ENCODE results near the gene RAPGEF1. TPM values are rescaled to one million over a fixed set of nuclear protein-coding genes. Genes with fewer than 3 reads are reported as not detected.

Gene RAPGEF1
- total RNA-seq, 2 experiments from 2014 or later: 118 to 243 TPM

DNA sequence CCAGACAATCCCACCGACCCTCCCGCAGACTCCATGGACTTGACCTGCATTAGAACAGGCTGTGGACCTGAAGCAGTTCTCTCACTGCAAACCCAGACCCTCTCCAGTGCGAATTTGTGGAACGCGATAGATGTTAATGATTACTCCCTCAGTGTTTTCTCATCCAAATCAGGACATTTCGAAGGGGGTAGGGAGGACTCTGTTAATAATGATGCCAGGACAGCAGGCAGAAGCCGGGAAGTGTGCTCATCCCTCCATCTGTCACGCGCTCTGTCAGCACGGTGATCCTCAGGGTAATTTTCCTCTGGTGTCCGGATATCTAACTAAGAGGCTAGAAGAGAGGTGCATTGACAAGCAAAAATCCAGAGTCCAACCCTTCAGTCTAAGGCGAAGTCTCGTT is 18.8 kb downstream of the RAPGEF1 start:
- ChIA-PET CTCF (ENCODE audit: unreplicated experiment) (no interaction called here), POLR2A (interaction anchor here (0.5 to 16.0 kb wide), 3 partner anchors 10 to 56 kb away, joined by 3 to 347 read pairs (median 3); no protein-coding TSS in a partner anchor)
- Histone ChIP-seq H3K4me3 (ENCODE audit: low read depth, low read length, poor library complexity, severe bottlenecking) (no peak overlapping the region), H3K9me3 (ENCODE audit: low read length) (no peaks in the 10 kb centered on the region; the same call in 1 of the 2 replicates), H4K20me1 (ENCODE audit: insufficient read depth, low read length) (0 out of 2 replicates have a peak, but pooled peaks cover 12% of the 10 kb centered on the region), H3K9me2 (ENCODE audit: insufficient read depth, low read length) (no peaks in the 10 kb centered on the region), H3K4me2 (ENCODE audit: low read length) (peak overlapping the region; percentile 50; the same call in 1 of the 2 replicates), H3K36me3 (ENCODE audit: insufficient read depth, low read length) (peaks cover 70% of the 10 kb centered on the region), H3K27ac (ENCODE audit: low read depth, low read length, poor library complexity, severe bottlenecking) (peak overlapping the region; percentile 43), H3K79me2 (ENCODE audit: insufficient read depth, low read depth, low read length) (peaks cover 97% of the 10 kb centered on the region), H3K4me1 (ENCODE audit: insufficient read depth, low read length, poor library complexity, severe bottlenecking) (peaks cover 73% of the 10 kb centered on the region), H2AFZ (ENCODE audit: low read length) (no peak overlapping the region)
- DNase-seq (ENCODE audit: low spot score): no peak
- intact Hi-C loops (cut with micrococcal nuclease; ENCODE audit: unreplicated experiment): no loop called here
- no TSS peak for BruUV-seq (replicated peaks)
- TF ChIP-seq, protein P1, sequence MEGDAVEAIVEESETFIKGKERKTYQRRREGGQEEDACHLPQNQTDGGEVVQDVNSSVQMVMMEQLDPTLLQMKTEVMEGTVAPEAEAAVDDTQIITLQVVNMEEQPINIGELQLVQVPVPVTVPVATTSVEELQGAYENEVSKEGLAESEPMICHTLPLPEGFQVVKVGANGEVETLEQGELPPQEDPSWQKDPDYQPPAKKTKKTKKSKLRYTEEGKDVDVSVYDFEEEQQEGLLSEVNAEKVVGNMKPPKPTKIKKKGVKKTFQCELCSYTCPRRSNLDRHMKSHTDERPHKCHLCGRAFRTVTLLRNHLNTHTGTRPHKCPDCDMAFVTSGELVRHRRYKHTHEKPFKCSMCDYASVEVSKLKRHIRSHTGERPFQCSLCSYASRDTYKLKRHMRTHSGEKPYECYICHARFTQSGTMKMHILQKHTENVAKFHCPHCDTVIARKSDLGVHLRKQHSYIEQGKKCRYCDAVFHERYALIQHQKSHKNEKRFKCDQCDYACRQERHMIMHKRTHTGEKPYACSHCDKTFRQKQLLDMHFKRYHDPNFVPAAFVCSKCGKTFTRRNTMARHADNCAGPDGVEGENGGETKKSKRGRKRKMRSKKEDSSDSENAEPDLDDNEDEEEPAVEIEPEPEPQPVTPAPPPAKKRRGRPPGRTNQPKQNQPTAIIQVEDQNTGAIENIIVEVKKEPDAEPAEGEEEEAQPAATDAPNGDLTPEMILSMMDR (conservative IDR thresholded peaks at IDR 0.05; ENCODE audit: low read length): no peak
- no peak for TF ChIP-seq EZH2phosphoT487 (IDR thresholded peaks at IDR 0.05; ENCODE audit: borderline replicate concordance, low read depth, low read length)

- no peak for TF ChIP-seq EZH2phosphoT487 (IDR thresholded peaks at IDR 0.05; ENCODE audit: borderline replicate concordance, low read depth, low read length)
- TF ChIP-seq, protein P1 (conservative IDR thresholded peaks at IDR 0.05; ENCODE audit: low read length): no peak
- Histone ChIP-seq H3K79me2 (ENCODE audit: insufficient read depth, low read depth, low read length) (peaks cover 99% of the 10 kb centered on the region), H4K20me1 (ENCODE audit: insufficient read depth, low read length) (0 out of 2 replicates have a peak, but pooled peaks cover 12% of the 10 kb centered on the region), H3K4me3 (ENCODE audit: low read depth, low read length, poor library complexity, severe bottlenecking) (no peak overlapping the region), H3K4me1 (ENCODE audit: insufficient read depth, low read length, poor library complexity, severe bottlenecking) (peaks cover 65% of the 10 kb centered on the region), H3K36me3 (ENCODE audit: insufficient read depth, low read length) (peaks cover 68% of the 10 kb centered on the region), H2AFZ (ENCODE audit: low read length) (no peak overlapping the region), H3K9me3 (ENCODE audit: low read length) (no peaks in the 10 kb centered on the region), H3K4me2 (ENCODE audit: low read length) (peak overlapping the region; percentile 50), H3K9me2 (ENCODE audit: insufficient read depth, low read length) (no peaks in the 10 kb centered on the region), H3K27ac (ENCODE audit: low read depth, low read length, poor library complexity, severe bottlenecking) (peak overlapping the region; percentile 43)
- POLR2A ChIA-PET: interaction anchor here (0.5 to 16.0 kb wide), 9 partner anchors 8 to 291 kb away, joined by 3 to 347 read pairs (median 3); no protein-coding TSS in a partner anchor
- no peak for DNase-seq (ENCODE audit: low spot score)
- intact Hi-C loops (cut with micrococcal nuclease; ENCODE audit: unreplicated experiment): no loop called here
- CTCF ChIA-PET (ENCODE audit: unreplicated experiment): interaction anchor here (1.2 kb wide), 1 partner anchor 42 kb away, joined by 9 read pairs; no protein-coding TSS in a partner anchor
- TSS peak; percentile 7 for BruUV-seq (replicated peaks)
Observed at GRCh38 chr9:131720330-131720729, 19.5 kb downstream of the RAPGEF1 start.

GRCh38 chr9:131719262-131719908 is 20.5 kb downstream of the RAPGEF1 start:
- intact Hi-C loops (cut with micrococcal nuclease; ENCODE audit: unreplicated experiment): no loop called here
- peak overlapping the region; percentile 50 for H3K4me2 ChIP-seq (ENCODE audit: low read length)
- ChIA-PET POLR2A (interaction anchor here (0.7 to 16.0 kb wide), 14 partner anchors 9 to 53 kb away, joined by 3 to 347 read pairs (median 5); no protein-coding TSS in a partner anchor), CTCF (ENCODE audit: unreplicated experiment) (interaction anchor here (1.0 to 1.3 kb wide), 4 partner anchors 9 to 41 kb away, joined by 3 to 9 read pairs (median 4); no protein-coding TSS in a partner anchor)
- peaks cover 78% of the 10 kb centered on the region for H3K36me3 ChIP-seq (ENCODE audit: insufficient read depth, low read length)
- peak overlapping the region; percentile 39 for H3K27ac ChIP-seq (ENCODE audit: low read depth, low read length, poor library complexity, severe bottlenecking)
- 0 out of 2 replicates have a peak, but pooled peaks cover 12% of the 10 kb centered on the region for H4K20me1 ChIP-seq (ENCODE audit: insufficient read depth, low read length)
- TF ChIP-seq EZH2phosphoT487 (IDR thresholded peaks at IDR 0.05; ENCODE audit: borderline replicate concordance, low read depth, low read length): no peak
- TF ChIP-seq, protein P1 (conservative IDR thresholded peaks at IDR 0.05; ENCODE audit: low read length): no peak
- H3K4me1 ChIP-seq (ENCODE audit: insufficient read depth, low read length, poor library complexity, severe bottlenecking): peaks cover 56% of the 10 kb centered on the region
- no peak overlapping the region for H2AFZ ChIP-seq (ENCODE audit: low read length)
- H3K4me3 ChIP-seq (ENCODE audit: low read depth, low read length, poor library complexity, severe bottlenecking): no peak overlapping the region
- BruUV-seq (replicated peaks): TSS peak; percentile 22
- H3K9me3 ChIP-seq (ENCODE audit: low read length): no peaks in the 10 kb centered on the region
- no peak for DNase-seq (ENCODE audit: low spot score)
- H3K79me2 ChIP-seq (ENCODE audit: insufficient read depth, low read depth, low read length): peaks cover 99% of the 10 kb centered on the region
- H3K9me2 ChIP-seq (ENCODE audit: insufficient read depth, low read length): no peaks in the 10 kb centered on the region
